Measurements from ENCODE around the gene DLEU7. TPM values are rescaled to one million over a fixed set of nuclear protein-coding genes. Genes with fewer than 3 reads are reported as not detected.

The DLEU7 gene
- total and polyA plus RNA-seq, 9 of the 15 experiments (the other 6 are each of a cell fraction or from before 2014, with no cell fraction given) = 0.03 to 0.06 TPM; not detected in 7

GRCh38 chr13:50810468-50810867 lies 33.0 kb downstream of the DLEU7 start (continued):
- no peak for TF ChIP-seq ZNF407 (IDR thresholded peaks at IDR 0.05; ENCODE audit: low read depth)
- TF ChIP-seq E2F5 (CRISPR knock-in tag; IDR thresholded peaks at IDR 0.05) = no peak
- TF ChIP-seq ARID4B (CRISPR knock-in tag; IDR thresholded peaks at IDR 0.05) = no peak

All from K562 (cell line).